HG03066 (cell line): ENCODE data around the gene CDRT4.
A peak's percentile ranks its signal among the peaks of the same experiment; 100 is the strongest.
"Not testable (repeated sequence)": the region's sequence is repeated elsewhere in the genome, so short reads cannot be mapped to it uniquely, and the experiment has no call there.

Experiments
- ATAC-seq: cut with Tn5 transposase; IDR thresholded peaks from one replicate; pipeline ENCODE4 v1.9.1; 2021; ENCODE audit warnings: low read depth; ENCODE audit not compliant: unreplicated experiment

CDRT4 gene

DNA sequence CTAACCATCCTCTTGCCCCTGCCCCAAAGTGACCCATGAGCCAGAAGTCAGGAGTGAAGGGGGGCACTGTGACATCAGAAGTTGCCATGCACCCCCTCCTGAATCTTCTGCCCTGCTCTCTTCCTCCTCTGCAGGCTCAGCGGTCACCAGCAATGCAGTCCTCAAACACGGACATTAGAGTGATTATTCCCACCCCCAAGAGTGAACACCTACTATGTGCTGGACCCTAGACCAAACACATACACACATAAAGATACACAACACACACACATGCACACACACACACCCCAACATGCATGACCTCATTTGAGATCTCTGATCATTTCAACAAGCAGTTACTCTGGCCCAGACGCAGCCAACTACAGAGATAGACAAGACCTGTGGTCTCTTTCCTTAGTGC lies at the start of gene CDRT4:
Gene CDRT4, minus strand, starts transcription at position 30 of the 400 bp plus-strand sequence. CDS start 27,383 bp downstream, outside the sequence.
- no peak for ATAC-seq

DNA sequence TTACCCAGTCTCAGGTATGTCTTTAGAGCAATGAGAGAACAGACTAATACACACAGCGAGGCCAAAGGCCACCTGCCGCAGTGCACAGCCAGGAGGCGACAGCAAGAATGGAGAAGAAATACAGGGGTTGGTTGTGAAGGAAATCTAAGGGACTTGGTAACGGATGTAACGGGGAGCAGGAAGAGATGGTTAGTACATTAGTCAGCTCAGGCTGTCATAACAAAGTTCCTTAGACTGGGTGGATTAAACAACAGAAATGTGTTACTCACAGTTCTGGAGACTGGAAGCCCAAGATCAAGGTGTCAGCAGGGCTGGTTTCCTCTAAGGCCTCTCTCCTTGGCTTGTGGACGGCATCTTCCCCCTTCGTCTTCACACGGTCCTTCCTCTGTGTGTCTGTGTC lies 48.7 kb upstream of the CDRT4 start:
- no peak for ATAC-seq

DNA sequence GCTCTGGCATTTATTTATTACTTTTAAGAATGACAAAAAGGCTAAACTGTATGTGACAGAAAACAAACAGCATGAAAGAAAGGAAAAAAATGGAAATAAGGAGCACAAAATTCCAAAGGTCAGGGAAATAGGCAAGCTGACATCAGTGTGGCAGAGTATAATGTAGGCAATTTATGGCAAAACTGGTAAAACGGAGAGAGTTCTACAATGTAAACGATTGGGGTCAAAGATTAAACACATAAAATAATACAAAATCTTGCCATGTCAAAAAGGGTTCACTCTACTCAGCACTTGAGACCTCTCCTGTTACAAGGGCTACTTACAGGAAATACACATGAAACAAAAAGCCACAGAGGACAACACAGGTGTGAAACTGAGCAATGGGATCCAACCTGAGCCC lies 47.0 kb upstream of the CDRT4 start:
- no peak for ATAC-seq

DNA sequence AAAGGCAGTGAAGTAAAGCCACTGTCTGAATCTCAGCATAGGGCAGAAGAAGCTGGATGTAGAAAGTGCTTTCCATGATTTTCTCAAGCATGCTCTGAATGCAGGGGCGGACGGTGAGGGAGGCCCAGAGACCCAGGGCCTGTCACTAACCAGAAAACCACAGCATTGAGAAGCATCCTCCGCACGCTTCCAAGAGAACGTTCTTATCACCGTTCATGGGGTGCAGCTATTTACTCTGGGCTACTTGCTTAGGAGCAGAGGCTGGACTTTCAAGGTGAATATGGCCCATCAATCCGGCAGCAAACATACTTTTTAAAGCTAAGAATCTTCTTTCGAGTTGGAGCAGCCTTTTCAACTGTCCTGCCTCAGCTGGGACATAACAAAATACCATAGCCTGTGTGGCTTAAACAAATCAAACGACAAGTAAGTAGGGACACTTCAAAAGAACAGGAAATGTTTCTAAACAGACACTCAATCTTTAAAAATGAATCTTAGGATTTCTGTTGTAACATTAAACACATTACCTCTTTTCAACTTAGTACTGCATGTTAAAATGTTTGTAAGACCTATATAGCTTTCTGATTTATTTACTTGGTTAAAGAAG lies 46.5 kb upstream of the CDRT4 start:
- ATAC-seq = no peak

DNA sequence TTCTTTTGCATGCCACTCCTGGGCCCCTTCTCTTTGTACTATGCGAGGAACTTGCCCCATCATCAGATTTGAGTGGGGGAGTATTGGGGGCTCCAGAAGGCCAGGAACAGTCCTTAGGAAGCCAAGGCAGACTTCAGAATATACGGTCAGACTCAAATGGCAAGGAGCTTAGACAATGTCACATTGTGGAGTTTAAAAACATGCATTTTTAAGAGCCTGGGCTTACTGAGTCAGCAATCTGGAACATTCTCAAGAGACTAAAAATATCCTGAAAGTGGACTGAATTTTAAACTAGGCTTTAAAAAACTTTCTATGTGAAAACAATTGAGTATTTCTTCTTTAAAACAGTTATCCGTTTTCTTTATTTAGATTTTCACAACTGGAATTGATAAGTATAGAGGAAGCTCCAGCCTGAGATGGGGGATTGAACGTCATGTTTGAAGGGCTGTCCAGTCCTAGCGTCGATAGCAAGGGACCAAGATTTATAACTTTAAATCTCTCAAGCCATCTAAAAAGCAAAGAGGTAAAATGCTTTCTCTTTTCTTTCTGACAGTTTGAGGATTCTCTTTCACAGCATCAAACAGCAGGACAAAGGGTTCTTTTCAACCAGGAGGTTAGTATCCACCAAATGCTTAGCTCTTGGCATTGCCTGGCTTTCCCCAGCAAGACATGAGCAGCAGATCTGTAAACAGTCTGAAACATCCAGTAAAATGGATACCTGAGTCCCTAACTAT lies 45.8 kb upstream of the CDRT4 start:
- no peak for ATAC-seq

DNA sequence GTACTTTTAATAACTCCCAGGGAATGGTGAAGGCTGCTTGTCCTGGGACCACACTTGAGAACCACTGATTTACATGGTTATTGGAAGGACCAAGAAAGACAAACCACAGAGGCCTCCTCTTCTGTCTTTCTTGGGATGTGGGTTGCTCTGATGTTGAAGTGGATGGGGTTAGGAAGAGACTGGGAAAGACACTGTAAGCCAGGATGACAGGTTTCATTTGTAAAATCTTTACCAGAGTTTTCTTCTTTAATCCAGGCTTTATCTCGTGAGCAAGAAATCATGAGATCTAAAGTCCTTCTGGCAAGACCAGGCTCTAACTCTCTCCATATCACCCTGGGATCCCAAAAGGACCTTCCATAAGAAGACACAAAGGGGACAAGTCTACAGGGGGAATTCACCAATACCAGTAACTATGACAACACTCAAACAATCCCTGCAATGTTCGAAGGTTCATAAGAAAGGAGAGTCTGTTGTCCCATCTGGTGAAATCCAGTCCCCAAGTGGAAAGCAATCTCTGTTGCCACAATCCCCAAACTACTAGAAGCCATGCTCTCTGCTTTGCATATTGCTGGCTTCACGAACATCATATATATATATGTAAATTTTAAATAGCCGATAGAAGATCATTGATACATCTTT lies 44.8 kb upstream of the CDRT4 start:
- no peak for ATAC-seq

DNA sequence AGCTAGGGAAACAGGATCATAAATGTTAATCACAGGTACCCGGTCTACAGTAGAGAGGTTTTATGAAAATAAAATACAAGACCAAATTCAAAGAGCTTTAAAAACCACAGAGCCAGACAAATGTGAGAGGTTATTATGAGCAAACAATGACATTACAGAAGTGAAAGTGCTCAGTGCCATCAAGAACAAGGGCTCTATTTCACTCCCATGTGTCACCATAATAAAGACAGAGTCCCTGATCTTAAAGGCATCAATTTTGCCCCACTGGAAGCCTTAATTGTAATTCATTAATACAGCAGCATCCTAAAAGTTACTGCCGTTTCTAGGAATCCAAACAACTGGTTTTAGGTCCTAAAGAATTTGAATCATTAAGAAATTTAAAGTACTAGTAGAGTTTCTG lies 43.7 kb upstream of the CDRT4 start:
- ATAC-seq = no peak

DNA sequence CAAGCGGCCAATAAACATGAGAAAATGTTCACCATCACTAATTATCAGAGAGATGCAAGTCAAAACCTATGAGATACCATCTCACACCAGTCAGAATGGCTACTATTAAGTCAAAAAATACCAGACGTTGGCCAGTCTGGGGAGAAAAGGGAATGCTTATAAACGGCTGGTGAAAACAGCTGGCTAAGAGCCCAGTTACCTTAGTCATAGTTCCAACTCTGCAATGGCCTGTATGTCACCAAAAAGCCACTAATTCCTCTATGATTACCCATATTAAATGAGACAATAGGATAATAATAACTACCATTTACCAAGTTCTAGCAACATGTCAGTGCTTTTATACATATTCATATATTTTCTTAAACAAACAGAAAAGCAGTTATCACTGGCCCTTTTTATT lies 42.9 kb upstream of the CDRT4 start:
- ATAC-seq = no peak

DNA sequence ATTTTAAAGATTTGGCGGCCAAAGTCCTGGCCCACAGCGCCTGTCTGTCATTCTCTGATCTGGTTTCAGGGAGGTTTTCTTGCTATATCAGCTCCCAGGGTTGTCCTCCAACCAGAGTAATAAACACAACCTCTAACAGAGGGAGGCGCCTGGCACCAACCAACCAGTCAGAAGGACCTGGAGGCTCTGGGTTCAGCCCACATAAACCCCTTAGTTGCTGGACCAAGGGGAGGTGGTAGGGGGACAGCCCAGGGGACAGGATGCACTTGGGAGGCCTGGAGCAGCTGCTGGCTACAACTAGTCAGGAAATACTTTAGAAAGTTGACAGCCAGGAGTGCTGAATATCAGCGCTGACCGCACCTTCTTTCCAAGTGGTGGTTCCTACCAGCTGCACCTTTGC lies 41.7 kb upstream of the CDRT4 start:
- ATAC-seq = no peak

DNA sequence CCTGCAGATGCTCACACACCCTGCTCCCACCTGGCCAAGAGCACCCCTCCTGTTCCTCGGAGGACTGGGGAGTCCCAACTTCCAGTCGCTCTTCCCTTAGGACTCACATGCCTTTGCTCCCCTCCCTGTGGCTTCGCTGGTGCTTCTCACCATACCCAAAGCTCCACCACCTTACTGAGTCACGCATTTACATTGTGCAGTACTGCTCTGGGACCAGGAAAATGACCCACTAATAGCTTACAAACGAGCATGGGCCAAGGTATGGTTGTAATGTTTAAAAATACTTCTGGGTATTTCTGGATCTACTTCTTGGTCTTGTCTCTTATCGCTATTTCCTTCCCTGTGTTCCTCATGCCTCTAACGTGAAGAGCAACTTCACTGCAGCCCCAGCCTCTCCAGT lies 41.0 kb upstream of the CDRT4 start:
- no peak for ATAC-seq

DNA sequence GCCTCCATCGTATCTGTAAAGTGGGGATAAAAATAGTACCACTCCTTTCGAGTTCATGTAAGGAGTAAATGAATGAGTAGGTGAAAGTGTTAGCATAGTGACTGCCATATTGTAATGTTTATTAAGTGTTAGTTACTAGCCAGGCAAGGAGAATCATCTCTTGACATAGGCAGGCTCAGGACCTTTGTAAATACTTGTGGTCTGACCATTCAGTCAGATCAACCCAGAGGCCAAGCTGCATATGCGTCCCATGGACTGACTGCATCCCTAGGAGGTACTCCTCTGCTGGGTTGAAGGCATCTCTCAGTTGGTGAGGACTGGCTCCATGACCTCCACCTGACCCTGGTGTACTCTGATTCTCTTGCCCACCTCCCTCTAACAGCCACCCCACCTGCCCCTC lies 40.5 kb upstream of the CDRT4 start:
- no peak for ATAC-seq

DNA sequence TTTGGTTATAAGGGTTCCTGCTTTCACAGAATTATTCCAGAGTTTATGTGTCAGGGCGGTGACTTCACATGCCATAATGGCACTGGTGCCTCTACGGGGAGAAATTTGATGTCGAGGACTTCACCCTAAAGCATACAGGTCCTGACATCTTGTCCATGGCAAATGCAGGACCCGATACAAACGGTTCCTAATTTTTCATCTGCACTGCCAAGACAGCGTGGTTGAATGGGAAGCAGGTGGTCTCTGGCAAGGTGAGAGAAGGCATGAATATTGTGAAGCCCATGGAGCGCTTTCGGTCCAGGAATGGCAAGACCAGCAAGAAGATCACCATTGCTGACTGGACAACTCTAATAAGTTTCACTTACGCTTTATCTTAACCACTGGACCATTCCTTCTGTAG lies 39.6 kb upstream of the CDRT4 start:
- no peak for ATAC-seq

DNA sequence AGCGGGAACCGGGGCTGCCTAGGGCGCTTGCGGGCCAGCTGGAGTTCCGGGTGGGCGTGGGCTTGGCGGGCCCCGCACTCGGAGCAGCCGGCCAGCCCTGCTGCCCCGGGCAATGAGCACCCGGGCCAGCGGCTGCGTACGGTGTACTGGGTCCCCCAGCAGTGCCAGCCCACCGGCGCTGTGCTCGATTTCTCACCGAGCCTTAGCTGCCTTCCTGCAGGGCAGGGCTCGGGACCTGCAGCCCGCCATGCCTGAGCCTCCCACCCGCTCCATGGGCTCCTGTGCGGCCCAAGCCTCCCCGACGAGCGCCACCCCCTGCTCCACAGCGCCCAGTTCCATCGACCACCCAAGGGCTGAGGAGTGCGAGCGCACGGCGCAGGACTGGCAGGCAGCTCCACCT lies 38.3 kb upstream of the CDRT4 start:
- not testable (repeated sequence) for ATAC-seq

DNA sequence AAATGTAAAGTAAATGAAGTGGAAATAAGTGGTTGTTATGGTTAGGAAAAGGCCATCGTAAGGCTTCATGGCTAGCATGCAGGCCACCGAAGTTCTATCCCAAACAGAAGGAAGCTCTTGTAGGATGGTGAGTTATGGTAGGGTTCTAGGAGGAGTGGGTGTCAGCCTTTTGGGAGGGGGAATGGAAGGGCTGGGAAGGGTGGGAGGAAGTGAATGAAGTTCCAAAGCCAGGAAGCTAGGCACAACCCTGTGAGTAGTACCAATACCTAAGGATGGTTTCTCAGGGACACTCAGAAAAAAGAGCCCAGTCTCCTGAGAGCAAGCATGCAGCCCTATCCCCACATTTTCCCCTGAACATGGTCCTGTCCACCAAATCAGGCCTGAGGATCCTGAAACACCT lies 36.3 kb upstream of the CDRT4 start:
- no peak for ATAC-seq

DNA sequence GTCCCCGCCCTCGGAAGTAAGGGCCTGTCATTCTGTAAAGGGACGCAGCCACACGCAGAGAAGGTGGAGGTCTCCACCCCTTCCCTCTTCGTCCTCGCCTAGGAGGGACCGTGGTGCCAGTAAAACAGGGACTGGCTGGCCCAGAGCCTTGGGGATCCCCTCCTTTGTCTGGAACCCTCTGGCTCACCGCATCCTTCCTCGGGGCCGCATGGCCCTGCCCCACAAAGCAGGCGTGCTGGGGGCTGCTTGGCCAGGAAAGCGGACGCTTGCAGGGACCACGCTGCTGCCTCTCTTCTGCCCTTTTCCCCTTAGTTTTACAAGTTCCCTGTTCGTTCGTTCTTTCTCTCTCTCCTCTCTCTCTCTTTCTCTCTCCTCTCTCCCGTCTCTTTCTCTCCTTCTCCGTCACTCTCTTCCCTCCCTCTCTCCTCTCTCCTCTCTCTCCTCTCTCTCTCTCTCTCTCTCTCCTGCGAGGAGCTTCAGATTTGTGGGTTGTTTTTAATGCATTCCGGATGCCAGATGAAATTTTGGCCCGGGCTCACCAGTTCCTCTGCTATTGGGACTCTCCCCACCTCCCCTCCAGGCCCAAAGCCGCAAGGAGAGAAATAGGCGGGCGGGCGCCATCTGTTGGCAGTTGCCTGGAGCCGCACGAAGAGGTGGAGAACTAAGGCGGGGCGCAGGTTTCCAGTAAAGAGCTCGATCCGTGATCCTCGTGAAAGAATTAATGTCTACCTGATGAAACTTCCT lies 35.1 kb upstream of the CDRT4 start:
- peak; percentile 90 for ATAC-seq

DNA sequence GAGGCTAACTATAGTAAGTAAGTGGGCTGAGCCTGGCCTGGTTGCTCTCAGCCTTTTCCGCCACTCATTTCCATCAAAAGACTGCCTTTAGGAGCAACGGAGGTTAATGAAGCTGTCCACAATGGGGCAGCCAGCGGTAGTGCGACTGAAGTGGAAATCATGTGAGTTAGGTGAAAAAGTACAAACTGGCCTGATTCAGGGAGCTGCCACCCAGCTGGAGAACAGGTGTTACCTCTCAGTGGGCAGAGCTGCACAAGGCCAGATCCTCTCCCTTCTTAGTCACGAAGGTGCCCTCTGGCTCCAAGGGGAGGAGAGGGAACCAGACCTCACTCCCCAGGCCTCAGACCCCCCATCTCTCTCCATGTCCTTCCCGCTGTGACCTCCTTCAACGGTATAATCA lies 34.4 kb upstream of the CDRT4 start:
- ATAC-seq = no peak

DNA sequence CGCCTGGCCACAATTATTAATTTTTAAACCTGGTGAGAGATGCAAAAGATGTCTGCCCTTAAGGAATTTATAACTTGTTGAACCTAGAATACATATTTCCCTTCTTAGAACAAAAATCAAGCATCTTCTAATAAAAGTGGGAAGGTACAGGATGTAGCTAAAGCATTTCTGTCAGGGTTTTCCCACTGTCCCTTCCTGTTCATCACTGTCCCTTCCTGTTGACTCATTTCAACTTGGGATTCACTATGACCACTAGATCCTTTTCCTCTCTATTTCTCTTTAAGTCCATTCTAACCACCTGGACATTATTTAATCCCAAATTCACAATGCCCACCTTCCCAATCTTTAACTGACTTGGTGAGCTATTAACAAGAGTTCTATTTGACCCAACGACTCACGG lies 33.9 kb upstream of the CDRT4 start:
- ATAC-seq = no peak

DNA sequence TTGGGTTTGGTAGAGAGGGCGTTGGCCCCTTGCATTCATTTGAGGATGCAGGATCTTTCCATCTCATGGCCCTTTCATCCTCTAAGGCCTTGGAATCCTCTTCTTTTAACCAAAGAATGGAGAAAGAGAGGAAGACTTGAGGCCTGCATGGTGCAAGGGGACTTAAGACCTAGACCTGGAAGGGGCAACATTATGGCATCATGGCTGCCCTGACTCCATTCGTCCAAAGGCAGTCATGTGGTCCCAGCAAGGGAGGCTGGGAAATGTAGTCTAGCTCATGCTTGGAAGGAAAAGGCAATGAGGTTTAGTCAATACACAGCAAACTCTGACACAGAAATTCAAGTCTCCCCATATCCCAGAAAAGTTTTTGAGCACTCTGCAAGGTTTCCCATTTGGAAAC lies 30.7 kb upstream of the CDRT4 start:
- ATAC-seq = no peak

DNA sequence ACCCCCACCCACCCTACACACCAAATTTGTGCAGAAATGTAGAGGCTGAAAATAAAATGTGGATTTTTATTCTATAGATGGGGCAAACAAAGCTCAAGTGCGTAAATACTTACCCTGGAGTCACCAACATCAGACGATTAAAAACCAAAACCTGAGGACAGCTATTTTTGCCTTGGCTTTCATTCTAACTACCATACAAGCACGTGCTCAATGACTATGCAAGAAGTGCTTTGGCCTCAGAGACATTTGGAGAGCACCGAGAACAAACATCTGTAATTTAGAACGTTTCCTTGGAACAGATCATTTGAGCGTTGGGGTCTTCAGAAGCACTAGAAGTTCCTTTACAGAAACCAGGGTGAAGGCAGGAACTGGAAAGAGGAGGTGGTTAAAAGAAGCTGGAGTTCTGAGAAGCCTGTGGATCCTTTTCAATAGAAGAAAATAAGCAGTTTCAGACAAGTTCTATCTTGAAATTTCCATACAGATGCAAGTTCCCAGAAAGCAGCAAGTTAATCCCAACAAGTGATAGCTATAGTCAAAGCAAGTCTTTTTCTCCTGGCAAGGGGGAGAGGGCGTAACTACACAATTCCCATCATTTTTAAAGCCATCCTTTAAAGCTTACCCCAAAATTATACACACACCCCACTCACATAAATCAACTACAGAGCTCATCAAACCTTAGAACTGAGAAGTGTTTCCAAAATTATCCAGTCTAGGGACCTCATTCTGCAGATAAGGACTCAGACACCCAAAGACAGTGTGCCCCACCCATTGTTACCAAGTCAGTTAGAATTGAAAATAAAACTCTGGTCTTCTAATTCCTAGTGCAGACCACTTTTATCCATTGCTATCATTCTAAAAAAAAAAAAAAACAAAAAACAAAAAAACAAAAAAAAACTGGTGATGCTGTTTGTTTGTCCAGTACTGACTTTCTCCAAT lies 29.6 kb upstream of the CDRT4 start:
- ATAC-seq = no peak

DNA sequence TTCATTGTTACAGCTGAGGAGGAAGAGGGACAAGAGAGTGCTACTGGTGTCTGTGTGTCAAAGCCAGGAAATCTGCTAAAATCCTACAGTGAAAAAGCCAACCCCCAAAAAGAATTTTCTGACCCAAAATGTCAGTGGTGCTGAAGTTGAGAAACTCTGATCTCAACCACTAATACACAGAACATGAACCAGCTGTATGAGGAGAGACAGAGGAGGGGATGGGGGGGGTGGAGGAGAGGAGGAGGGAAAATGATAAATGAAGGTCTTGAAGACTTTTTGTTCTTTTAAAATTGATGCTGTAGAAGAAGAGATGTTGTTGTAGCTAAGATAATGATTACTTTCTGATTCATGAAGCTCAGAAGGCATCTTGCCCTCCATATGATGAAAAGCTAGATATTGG lies 27.4 kb upstream of the CDRT4 start:
- ATAC-seq = no peak
